Central memory CD8-positive, alpha-beta T cell (primary cell): ENCODE results near the gene ZBED4.

Source experiments
- ATAC-seq: fragments of 150-1000 bp; cut with Tn5 transposase; replicated peaks from 2 replicates; pipeline ENCODE4 v1.10.0; 2022; ENCODE audit warnings: mild to moderate bottlenecking, moderate FRiP score, moderate number of reproducible peaks; ENCODE audit not compliant: poor library complexity, severe bottlenecking; ENCODE audit errors: extremely low read depth
- DNase-seq, 2 donors: peaks; one replicate each; pipeline ENCODE4 v3.0.0; 2021; ENCODE audit warnings: low spot score in 2 of 2
- H3K27ac Mint-ChIP-seq: one replicate; pipeline ENCODE4 v1.8.0; 2022; ENCODE audit warnings: low read depth, mild to moderate bottlenecking, moderate library complexity, mixed read lengths
- H3K27me3 Mint-ChIP-seq: one replicate; pipeline ENCODE4 v1.8.0; 2022; ENCODE audit warnings: mixed read lengths
- H3K36me3 Mint-ChIP-seq: one replicate; pipeline ENCODE4 v1.8.0; 2022; ENCODE audit warnings: mild to moderate bottlenecking, moderate library complexity, mixed read lengths; ENCODE audit not compliant: insufficient read depth
- H3K4me1 Mint-ChIP-seq: one replicate; pipeline ENCODE4 v1.8.0; 2022; ENCODE audit warnings: mixed read lengths
- H3K4me3 Mint-ChIP-seq: one replicate; pipeline ENCODE4 v1.8.0; 2022; ENCODE audit warnings: mild to moderate bottlenecking, moderate library complexity, mixed read lengths
- H3K9me3 Mint-ChIP-seq: one replicate; pipeline ENCODE4 v1.8.0; 2022; ENCODE audit warnings: mixed read lengths

Gene ZBED4

GRCh38 chr22:49867303-49868265 lies 13.9 kb downstream of the ZBED4 start:
- DNase-seq (peak in 1 of 2 donors; percentile 39), ATAC-seq (peak; percentile 77)
- Mint-ChIP-seq H3K4me3 (peak overlapping the region; percentile 63), H3K36me3 (peaks cover 21% of the 10 kb centered on the region), H3K27me3 (no peaks in the 10 kb centered on the region), H3K4me1 (peaks cover 70% of the 10 kb centered on the region), H3K9me3 (peaks cover 13% of the 10 kb centered on the region), H3K27ac (peak overlapping the region; percentile 92)

GRCh38 chr22:49869086-49869830 lies 15.6 kb downstream of the ZBED4 start:
- Mint-ChIP-seq H3K9me3 (peaks cover 13% of the 10 kb centered on the region), H3K36me3 (peaks cover 21% of the 10 kb centered on the region), H3K4me1 (peaks cover 76% of the 10 kb centered on the region), H3K27me3 (no peaks in the 10 kb centered on the region), H3K4me3 (peak overlapping the region; percentile 63), H3K27ac (peak overlapping the region; percentile 92)
- no peak for DNase-seq
- no peak for ATAC-seq

GRCh38 chr22:49869845-49870712 lies 16.4 kb downstream of the ZBED4 start:
- peak; percentile 67 for ATAC-seq
- peak in 1 of 2 donors; percentile 54 for DNase-seq
- Mint-ChIP-seq H3K4me1 (peaks cover 78% of the 10 kb centered on the region), H3K4me3 (peak overlapping the region; percentile 63), H3K9me3 (peaks cover 13% of the 10 kb centered on the region), H3K27me3 (no peaks in the 10 kb centered on the region), H3K27ac (peak overlapping the region; percentile 92), H3K36me3 (peaks cover 23% of the 10 kb centered on the region)

- Mint-ChIP-seq H3K36me3 (peaks cover 25% of the 10 kb centered on the region), H3K4me1 (peaks cover 76% of the 10 kb centered on the region), H3K27me3 (no peaks in the 10 kb centered on the region), H3K9me3 (peaks cover 13% of the 10 kb centered on the region), H3K4me3 (no peak overlapping the region), H3K27ac (no peak overlapping the region)
- DNase-seq (no peak), ATAC-seq (no peak)
Measured at GRCh38 chr22:49871482-49871881, 17.8 kb downstream of the ZBED4 start.

GRCh38 chr22:49872347-49872746 lies 18.7 kb downstream of the ZBED4 start:
- H3K27me3 Mint-ChIP-seq, result no peaks in the 10 kb centered on the region
- peak overlapping the region; percentile 68 for H3K27ac Mint-ChIP-seq
- peaks cover 25% of the 10 kb centered on the region for H3K36me3 Mint-ChIP-seq
- no peak overlapping the region for H3K4me3 Mint-ChIP-seq
- H3K4me1 Mint-ChIP-seq, result peaks cover 69% of the 10 kb centered on the region
- no peak for DNase-seq
- no peak for ATAC-seq
- H3K9me3 Mint-ChIP-seq, result peaks cover 13% of the 10 kb centered on the region

GRCh38 chr22:49873228-49873940 lies 19.7 kb downstream of the ZBED4 start:
- DNase-seq (no peak), ATAC-seq (no peak)
- Mint-ChIP-seq H3K27me3 (no peaks in the 10 kb centered on the region), H3K4me1 (peaks cover 61% of the 10 kb centered on the region), H3K36me3 (peaks cover 26% of the 10 kb centered on the region), H3K9me3 (peaks cover 13% of the 10 kb centered on the region), H3K4me3 (no peak overlapping the region), H3K27ac (peak overlapping the region; percentile 68)

- Mint-ChIP-seq H3K9me3 (no peaks in the 10 kb centered on the region), H3K4me1 (peaks cover 56% of the 10 kb centered on the region), H3K27ac (peak overlapping the region; percentile 65), H3K4me3 (no peak overlapping the region), H3K27me3 (no peaks in the 10 kb centered on the region), H3K36me3 (peaks cover 13% of the 10 kb centered on the region)
- no peak for ATAC-seq
- DNase-seq, result no peak
Measured at GRCh38 chr22:49877642-49878041, 24.0 kb downstream of the ZBED4 start.

GRCh38 chr22:49878206-49878605 lies 24.6 kb downstream of the ZBED4 start:
- no peak overlapping the region for H3K4me3 Mint-ChIP-seq
- peaks cover 58% of the 10 kb centered on the region for H3K4me1 Mint-ChIP-seq
- H3K27ac Mint-ChIP-seq, result peak overlapping the region; percentile 65
- ATAC-seq (no peak), DNase-seq (no peak)
- peaks cover 13% of the 10 kb centered on the region for H3K36me3 Mint-ChIP-seq
- no peaks in the 10 kb centered on the region for H3K9me3 Mint-ChIP-seq
- H3K27me3 Mint-ChIP-seq, result no peaks in the 10 kb centered on the region

- ATAC-seq (no peak), DNase-seq (no peak)
- Mint-ChIP-seq H3K27ac (peak overlapping the region; percentile 89), H3K27me3 (no peaks in the 10 kb centered on the region), H3K4me3 (peak overlapping the region; percentile 37), H3K4me1 (peaks cover 56% of the 10 kb centered on the region), H3K36me3 (peaks cover 12% of the 10 kb centered on the region), H3K9me3 (no peaks in the 10 kb centered on the region)
Measured at GRCh38 chr22:49879871-49880270, 26.2 kb downstream of the ZBED4 start.

GRCh38 chr22:49880281-49880680 lies 26.6 kb downstream of the ZBED4 start:
- ATAC-seq (peak; percentile 68), DNase-seq (no peak)
- H3K36me3 Mint-ChIP-seq, result peaks cover 15% of the 10 kb centered on the region
- peak overlapping the region; percentile 89 for H3K27ac Mint-ChIP-seq
- H3K4me1 Mint-ChIP-seq, result peaks cover 53% of the 10 kb centered on the region
- H3K4me3 Mint-ChIP-seq, result peak overlapping the region; percentile 37
- H3K9me3 Mint-ChIP-seq, result no peaks in the 10 kb centered on the region
- H3K27me3 Mint-ChIP-seq, result no peaks in the 10 kb centered on the region

GRCh38 chr22:49881856-49882255 lies 28.2 kb downstream of the ZBED4 start:
- Mint-ChIP-seq H3K27me3 (no peaks in the 10 kb centered on the region), H3K27ac (peak overlapping the region; percentile 22), H3K9me3 (no peaks in the 10 kb centered on the region), H3K36me3 (peaks cover 20% of the 10 kb centered on the region), H3K4me3 (no peak overlapping the region), H3K4me1 (peaks cover 46% of the 10 kb centered on the region)
- no peak for DNase-seq
- ATAC-seq, result no peak
